WTC11 (cell line): ENCODE data around the gene PPP1R14C. TPM values are rescaled to one million over a fixed set of nuclear protein-coding genes. Genes with fewer than 3 reads are reported as not detected.

ENCODE experiments used
- ATAC-seq: fragments of 200-7000 bp; cut with Tn5 transposase; 2 replicates; pipeline ENCODE4 v1.10.0; 2021; ENCODE audit warnings: mild to moderate bottlenecking, moderate library complexity
- CTCF ChIA-PET: fragments of 300-600 bp; sonication (Branson Sonifier 250); formaldehyde crosslinking; loops from one replicate; lab custom pipeline; 2021; ENCODE audit warnings: antibody characterized with exemption; lab: Charles Lee
- POLR2A ChIA-PET: fragments of 350-600 bp; sonication (Branson Sonifier 250); formaldehyde crosslinking; loops from one replicate; lab custom pipeline; 2021; ENCODE audit warnings: antibody characterized with exemption; lab: Charles Lee
- DNase-seq: peaks from one replicate; pipeline ENCODE4 v3.0.0; 2021; ENCODE audit warnings: low spot score
- H3K27ac Mint-ChIP-seq: 2 replicates; pipeline ENCODE4 v1.8.0; 2021; ENCODE audit warnings: mixed read lengths
- H3K27me3 Mint-ChIP-seq: 2 replicates; pipeline ENCODE4 v1.8.0; 2021; ENCODE audit warnings: low read depth, mild to moderate bottlenecking, moderate library complexity, mixed read lengths
- H3K36me3 Mint-ChIP-seq: 2 replicates; pipeline ENCODE4 v1.8.0; 2021; ENCODE audit warnings: mixed read lengths
- H3K4me1 Mint-ChIP-seq: 2 replicates; pipeline ENCODE4 v1.8.0; 2022; ENCODE audit warnings: mixed read lengths
- H3K4me3 Mint-ChIP-seq: 2 replicates; pipeline ENCODE4 v1.8.0; 2021; ENCODE audit warnings: mild to moderate bottlenecking, moderate library complexity, mixed read lengths
- H3K9me3 Mint-ChIP-seq: 2 replicates; pipeline ENCODE4 v1.8.0; 2021; ENCODE audit warnings: mixed read lengths
- AR ChIP-seq: fragments of 250-450 bp; sonication (Bioruptor Pico); IDR thresholded peaks from 2 replicates; pipeline ENCODE4 v1.9.0; 2021; ENCODE audit warnings: mild to moderate bottlenecking
- ELF4 ChIP-seq: sonication (generic); formaldehyde crosslinking; IDR thresholded peaks from 2 replicates; pipeline ENCODE4 v1.8.1; 2022; ENCODE audit warnings: low read depth, mild to moderate bottlenecking, moderate library complexity, missing genetic modification reagents
- ETV6 ChIP-seq: sonication (generic); formaldehyde crosslinking; IDR thresholded peaks from 2 replicates; pipeline ENCODE4 v1.8.1; 2022; ENCODE audit warnings: mild to moderate bottlenecking, missing genetic modification reagents
- FOXP1 ChIP-seq: sonication (generic); formaldehyde crosslinking; IDR thresholded peaks from 2 replicates; pipeline ENCODE4 v1.8.0; 2022; ENCODE audit warnings: missing genetic modification reagents, mild to moderate bottlenecking, moderate library complexity, borderline replicate concordance
- IRF1 ChIP-seq: sonication (generic); formaldehyde crosslinking; IDR thresholded peaks from 2 replicates; pipeline ENCODE4 v1.8.0; 2023; ENCODE audit warnings: missing genetic modification reagents
- JAZF1 ChIP-seq: fragments of 250-450 bp; sonication (Bioruptor Pico); IDR thresholded peaks from 2 replicates; pipeline ENCODE4 v1.9.0; 2021; ENCODE audit warnings: moderate library complexity, mild to moderate bottlenecking, inconsistent platforms
- JUN ChIP-seq: sonication (generic); formaldehyde crosslinking; IDR thresholded peaks from 2 replicates; pipeline ENCODE4 v1.8.0; 2023; ENCODE audit warnings: mild to moderate bottlenecking, missing genetic modification reagents
- KAT7 ChIP-seq: sonication (generic); formaldehyde crosslinking; IDR thresholded peaks from 2 replicates; pipeline ENCODE4 v1.8.1; 2023; ENCODE audit warnings: missing genetic modification reagents, mild to moderate bottlenecking, borderline replicate concordance
- NR1H2 ChIP-seq: sonication (generic); formaldehyde crosslinking; IDR thresholded peaks from 2 replicates; pipeline ENCODE4 v1.9.0; 2021; ENCODE audit warnings: mild to moderate bottlenecking, moderate library complexity, missing genetic modification reagents
- NR2C2 ChIP-seq: sonication (generic); formaldehyde crosslinking; IDR thresholded peaks from 2 replicates; pipeline ENCODE4 v1.8.0; 2022; ENCODE audit warnings: mild to moderate bottlenecking, missing genetic modification reagents
- PREB ChIP-seq: sonication (generic); formaldehyde crosslinking; IDR thresholded peaks from 2 replicates; pipeline ENCODE4 v1.8.1; 2022; ENCODE audit warnings: mild to moderate bottlenecking, missing genetic modification reagents, moderate library complexity, borderline replicate concordance
- STAT6 ChIP-seq: sonication (generic); formaldehyde crosslinking; conservative IDR thresholded peaks from 2 replicates; pipeline ENCODE4 v1.8.1; 2023; ENCODE audit warnings: mild to moderate bottlenecking, low read depth, missing genetic modification reagents, moderate library complexity
- USF2 ChIP-seq: sonication (generic); formaldehyde crosslinking; IDR thresholded peaks from 2 replicates; pipeline ENCODE4 v1.8.1; 2023; ENCODE audit warnings: mild to moderate bottlenecking, missing genetic modification reagents, moderate library complexity
- ZBTB43 ChIP-seq: sonication (generic); formaldehyde crosslinking; IDR thresholded peaks from 2 replicates; pipeline ENCODE4 v1.8.1; 2023; ENCODE audit warnings: mild to moderate bottlenecking, missing genetic modification reagents
- ZMAT4 ChIP-seq: fragments of 250-450 bp; sonication (Bioruptor Pico); IDR thresholded peaks from 2 replicates; pipeline ENCODE4 v1.9.0; 2021; ENCODE audit warnings: mild to moderate bottlenecking
- ZNF121 ChIP-seq: sonication (generic); formaldehyde crosslinking; IDR thresholded peaks from 2 replicates; pipeline ENCODE4 v1.8.0; 2023; ENCODE audit warnings: missing genetic modification reagents
- ZNF512 ChIP-seq: sonication (generic); formaldehyde crosslinking; IDR thresholded peaks from 2 replicates; pipeline ENCODE4 v1.8.1; 2022; ENCODE audit warnings: missing genetic modification reagents, borderline replicate concordance
- ZNF532 ChIP-seq: fragments of 250-450 bp; sonication (Bioruptor Pico); IDR thresholded peaks from 2 replicates; pipeline ENCODE4 v1.9.0; 2021; ENCODE audit warnings: mild to moderate bottlenecking, borderline replicate concordance
- total RNA-seq: library from RNA; stranded (reverse); gene quantifications from 3 replicates; pipeline ENCODE4 v1.2.3, GENCODE V29; 2021

PPP1R14C gene
- total RNA-seq, 1 experiment from 2014 or later: 1.1 TPM

- TF ChIP-seq ZNF512 (CRISPR knock-in tag): no peak
- H3K4me3 Mint-ChIP-seq: no peak overlapping the region
Observed at GRCh38 chr6:150118203-150118602, 24.6 kb upstream of the PPP1R14C start.

GRCh38 chr6:150118627-150119026 lies 24.2 kb upstream of the PPP1R14C start:
- CTCF ChIA-PET: interaction anchor here (1.5 kb wide), 2 partner anchors 37 to 48 kb away, joined by 5 to 8 read pairs; no protein-coding TSS in a partner anchor
- Mint-ChIP-seq H3K4me3 (no peak overlapping the region), H3K27me3 (no peaks in the 10 kb centered on the region), H3K4me1 (peaks cover 14% of the 10 kb centered on the region), H3K9me3 (peaks cover 14% of the 10 kb centered on the region), H3K36me3 (peaks cover 4% of the 10 kb centered on the region; the same call in 1 of the 2 replicates), H3K27ac (no peak overlapping the region)
- POLR2A ChIA-PET: no interaction called here
- ATAC-seq: no peak; the same call in 1 of the 2 replicates
- no peak for DNase-seq
- no peak for TF ChIP-seq ZNF121 (CRISPR knock-in tag)
- no peak for TF ChIP-seq KAT7 (CRISPR knock-in tag)
- no peak for TF ChIP-seq NR1H2
- TF ChIP-seq PREB (CRISPR knock-in tag): no peak
- no peak for TF ChIP-seq ZBTB43 (CRISPR knock-in tag)
- TF ChIP-seq STAT6 (CRISPR knock-in tag): no peak
- TF ChIP-seq USF2 (CRISPR knock-in tag): no peak
- TF ChIP-seq JUN (CRISPR knock-in tag): no peak
- no peak for TF ChIP-seq FOXP1
- no peak for TF ChIP-seq ZNF532 (CRISPR knock-in tag)
- no peak for TF ChIP-seq ZMAT4 (CRISPR knock-in tag)
- TF ChIP-seq AR (CRISPR knock-in tag): no peak
- TF ChIP-seq ELF4: no peak
- TF ChIP-seq IRF1: no peak
- TF ChIP-seq JAZF1 (CRISPR knock-in tag): no peak
- TF ChIP-seq ETV6 (CRISPR knock-in tag): no peak
- TF ChIP-seq NR2C2: no peak

More at GRCh38 chr6:150118203-150118602, 24.6 kb upstream of the PPP1R14C start:
- H3K9me3 Mint-ChIP-seq: peaks cover 14% of the 10 kb centered on the region
- ChIA-PET CTCF (interaction anchor here (1.5 kb wide), 2 partner anchors 37 to 47 kb away, joined by 5 to 8 read pairs; no protein-coding TSS in a partner anchor), POLR2A (no interaction called here)
- DNase-seq (no peak), ATAC-seq (no peak; the same call in 1 of the 2 replicates)
- no peaks in the 10 kb centered on the region for H3K27me3 Mint-ChIP-seq
- H3K27ac Mint-ChIP-seq: no peak overlapping the region
- H3K36me3 Mint-ChIP-seq: peaks cover 4% of the 10 kb centered on the region; the same call in 1 of the 2 replicates
- H3K4me1 Mint-ChIP-seq: peaks cover 14% of the 10 kb centered on the region
